SK-N-SH (cell line): ENCODE results near the gene PDCL2. TPM values are rescaled to one million over a fixed set of nuclear protein-coding genes. Genes with fewer than 3 reads are reported as not detected.

Experiments used
- CTCF ChIA-PET: fragments of 300-600, 350-600 bp; formaldehyde crosslinking; extraction: SDS; loops from one replicate; lab custom pipeline; 2021; lab: Yijun Ruan, JAX
- POLR2A ChIA-PET: fragments of 350-600 bp; sonication (Branson Sonifier 250); formaldehyde crosslinking; extraction: SDS; loops from one replicate; lab custom pipeline; 2020; ENCODE audit warnings: antibody characterized with exemption, inconsistent platforms; lab: Yijun Ruan, JAX
- DNase-seq: peaks from one replicate; pipeline ENCODE4 v3.0.0; 2012
- H2AFZ ChIP-seq: fragments of 200-600 bp; sonication (generic); 2 replicates; pipeline ENCODE4 v1.8.1; 2016; ENCODE audit warnings: antibody characterized with exemption, mild to moderate bottlenecking, low read depth
- H3F3A ChIP-seq: fragments of 200-600 bp; sonication (generic); replicated peaks from 2 replicates; pipeline ENCODE3; 2016; ENCODE audit warnings: antibody characterized with exemption, mild to moderate bottlenecking; ENCODE audit not compliant: insufficient read depth
- H3K27ac ChIP-seq, 2 experiments: fragments of 200-500 bp in 1 of 2; fragments of 200-600 bp in 1 of 2; sonication (Bioruptor generic) in 1 of 2; sonication (generic), shearing (Covaris generic) in 1 of 2; 2 replicates each; pipeline versions ENCODE4 v1.5.1 to v1.6.1; 2014 to 2016; ENCODE audit warnings: low read depth in 2 of 2, inconsistent platforms in 1 of 2, low read length in 1 of 2, mild to moderate bottlenecking in 1 of 2, mixed read lengths in 1 of 2
- H3K27me3 ChIP-seq: fragments of 200-600 bp; sonication (generic), shearing (Covaris generic); 2 replicates; pipeline ENCODE4 v1.6.1; 2016; ENCODE audit warnings: mixed run types; ENCODE audit not compliant: insufficient read depth
- H3K36me3 ChIP-seq, 2 experiments: fragments of 200-500 bp in 1 of 2; fragments of 200-600 bp in 1 of 2; sonication (Bioruptor generic) in 1 of 2; sonication (generic) in 1 of 2; replicated peaks in 1 of 2; 2 replicates each; pipeline versions ENCODE3 to v1.5.1; 2014 to 2016; ENCODE audit warnings: low read length in 1 of 2, mild to moderate bottlenecking in 1 of 2; ENCODE audit not compliant: insufficient read depth in 2 of 2, control insufficient read depth in 1 of 2
- H3K4me1 ChIP-seq, 2 experiments: fragments of 200-500 bp in 1 of 2; fragments of 200-600 bp in 1 of 2; sonication (Bioruptor generic) in 1 of 2; sonication (generic), shearing (Covaris generic) in 1 of 2; 2 replicates each; pipeline versions ENCODE4 v1.5.1 to v1.6.1; 2014 to 2016; ENCODE audit warnings: low read depth in 1 of 2, low read length in 1 of 2, mixed run types in 1 of 2; ENCODE audit not compliant: insufficient read depth in 2 of 2, control insufficient read depth in 1 of 2
- H3K4me2 ChIP-seq: fragments of 200-600 bp; sonication (generic), shearing (Covaris generic); 2 replicates; pipeline ENCODE4 v1.6.1; 2017; ENCODE audit warnings: mixed run types
- H3K4me3 ChIP-seq, 2 experiments: fragments of 200-500 bp in 1 of 2; fragments of 200-600 bp in 1 of 2; sonication (Bioruptor generic) in 1 of 2; sonication (generic), shearing (Covaris generic) in 1 of 2; 2 replicates each; pipeline versions ENCODE4 v1.5.1 to v1.8.1; 2014 to 2016; ENCODE audit warnings: low read depth in 2 of 2, inconsistent platforms in 1 of 2, low read length in 1 of 2, mild to moderate bottlenecking in 1 of 2, mixed read lengths in 1 of 2, moderate library complexity in 1 of 2
- H3K79me2 ChIP-seq: fragments of 200-600 bp; sonication (generic); 2 replicates; pipeline ENCODE4 v1.8.1; 2017; ENCODE audit warnings: mild to moderate bottlenecking; ENCODE audit not compliant: insufficient read depth
- H3K9ac ChIP-seq: fragments of 200-600 bp; sonication (generic); 2 replicates; pipeline ENCODE4 v1.6.1; 2017; ENCODE audit warnings: mixed run types
- H3K9me2 ChIP-seq: fragments of 200-600 bp; sonication (generic); 2 replicates; pipeline ENCODE4 v1.6.1; 2017; ENCODE audit warnings: mixed run types
- H3K9me3 ChIP-seq: fragments of 200-600 bp; sonication (generic); 2 replicates; pipeline ENCODE4 v1.6.1; 2017; ENCODE audit warnings: mixed run types, mild to moderate bottlenecking, moderate library complexity
- H4K20me1 ChIP-seq: fragments of 200-600 bp; sonication (generic); 2 replicates; pipeline ENCODE4 v1.6.1; 2017; ENCODE audit warnings: mild to moderate bottlenecking, mixed run types; ENCODE audit not compliant: insufficient read depth
- EP300 ChIP-seq, 2 experiments: IDR thresholded peaks; 2 replicates each; pipeline versions ENCODE4 v1.4.0 to v1.6.1; 2012; ENCODE audit warnings: borderline replicate concordance in 1 of 2, low read depth in 1 of 2, low read length in 1 of 2
- EZH2phosphoT487 ChIP-seq: fragments of 200-600 bp; sonication (generic); IDR thresholded peaks from 2 replicates; pipeline ENCODE4 v1.6.1; 2017; ENCODE audit warnings: low read depth, mixed run types, mild to moderate bottlenecking, antibody characterized with exemption, moderate library complexity, borderline replicate concordance
- FOSL2 ChIP-seq: IDR thresholded peaks from 2 replicates; pipeline ENCODE4 v1.4.0; 2012; ENCODE audit warnings: low read depth, mild to moderate bottlenecking, moderate library complexity, borderline replicate concordance
- FOXJ3 ChIP-seq: sonication (generic); formaldehyde crosslinking; IDR thresholded peaks from 2 replicates; pipeline ENCODE4 v1.5.1; 2020; ENCODE audit warnings: mild to moderate bottlenecking, missing genetic modification reagents
- FOXM1 ChIP-seq: IDR thresholded peaks from 2 replicates; pipeline ENCODE4 v1.4.0; 2012; ENCODE audit warnings: low read depth, mild to moderate bottlenecking
- GABPA ChIP-seq: IDR thresholded peaks from 2 replicates; pipeline ENCODE4 v1.4.0; 2012; ENCODE audit warnings: low read depth, mild to moderate bottlenecking
- MXI1 ChIP-seq: IDR thresholded peaks from 2 replicates; pipeline ENCODE4 v1.6.1; 2012; ENCODE audit warnings: mild to moderate bottlenecking, low read depth, low read length, improper control_type of control experiment
- NFIC ChIP-seq: IDR thresholded peaks from 2 replicates; pipeline ENCODE4 v1.4.0; 2012; ENCODE audit warnings: borderline replicate concordance
- NRF1 ChIP-seq: IDR thresholded peaks from 2 replicates; pipeline ENCODE4 v1.6.1; 2012; ENCODE audit warnings: low read depth, mild to moderate bottlenecking, low read length
- POLR2AphosphoS5 ChIP-seq: IDR thresholded peaks from 2 replicates; pipeline ENCODE4 v1.6.1; 2012; ENCODE audit warnings: low read depth, low read length
- RAD21 ChIP-seq: IDR thresholded peaks from 2 replicates; pipeline ENCODE4 v1.6.1; 2012; ENCODE audit warnings: mild to moderate bottlenecking, low read length
- SIN3A ChIP-seq: IDR thresholded peaks from 2 replicates; pipeline ENCODE4 v1.6.1; 2012; ENCODE audit warnings: low read depth, mild to moderate bottlenecking, low read length, moderate library complexity, borderline replicate concordance
- SMC3 ChIP-seq: IDR thresholded peaks from 2 replicates; pipeline ENCODE4 v1.6.1; 2012; ENCODE audit warnings: low read depth, low read length, improper control_type of control experiment
- TAF1 ChIP-seq: IDR thresholded peaks from 2 replicates; pipeline ENCODE4 v1.6.1; 2012; ENCODE audit warnings: low read depth, mild to moderate bottlenecking, low read length, moderate library complexity, borderline replicate concordance
- polyA plus RNA-seq, 3 experiments: library from polyadenylated mRNA; depleted of rRNA; stranded (reverse); fragments of >200 nt; gene quantifications; 2 replicates each; pipeline ENCODE4 v1.2.3, GENCODE V29; 2012
- TF ChIP-seq, protein P1 (sequence below): IDR thresholded peaks from 2 replicates; pipeline ENCODE4 v1.4.0; 2012; ENCODE audit warnings: low read depth
- TF ChIP-seq, protein P2 (sequence below): IDR thresholded peaks from 2 replicates; pipeline ENCODE4; 2012
- TF ChIP-seq, protein P3 (sequence below): IDR thresholded peaks from 2 replicates; pipeline ENCODE4 v1.4.0; 2012; ENCODE audit warnings: low read depth, borderline replicate concordance
- TF ChIP-seq, protein P4 (sequence below): fragments of 150-350 bp; IDR thresholded peaks from 2 replicates; pipeline ENCODE4 v1.6.1; 2017; ENCODE audit warnings: antibody characterized with exemption, low read length, low read depth, borderline replicate concordance
- TF ChIP-seq, protein P5 (sequence below): fragments of 150-350 bp; IDR thresholded peaks from 2 replicates; pipeline ENCODE4 v1.6.1; 2016; ENCODE audit warnings: mild to moderate bottlenecking, low read depth, low read length

Gene PDCL2
- polyA plus RNA-seq, 1 of the 3 experiments (the other 2 are of a cell fraction) = not detected

DNA sequence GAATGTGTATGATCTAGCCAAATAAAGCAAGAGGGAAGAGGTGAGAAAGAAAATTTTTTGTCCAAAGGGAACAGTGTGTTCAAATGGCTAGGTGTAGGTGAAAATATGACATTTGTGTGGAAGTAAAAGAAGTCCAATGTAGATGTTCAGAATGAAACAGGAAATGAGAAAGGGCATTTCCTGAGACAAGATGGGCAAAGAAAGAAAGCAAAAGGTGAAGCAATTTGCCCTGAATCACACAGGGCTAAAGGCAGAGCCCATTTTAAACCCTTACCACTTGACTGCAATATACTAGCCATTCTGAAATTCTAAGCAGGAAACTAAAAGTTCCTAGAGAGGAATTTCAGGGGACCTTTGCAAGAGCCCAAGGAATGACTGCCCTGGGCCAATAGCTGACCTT is 81.4 kb downstream of the PDCL2 start:
- Histone ChIP-seq H3K9ac (no peak overlapping the region), H3K27ac (no peak overlapping the region), H3K36me3 (peaks cover 0 to 5% of the 10 kb centered on the region in 2 experiments), H3K79me2 (peaks cover 37% of the 10 kb centered on the region; the same call in 1 of the 2 replicates), H3K4me2 (no peak overlapping the region), H3K9me2 (no peaks in the 10 kb centered on the region), H3K4me3 (no peak overlapping the region), H3F3A (peaks cover 24% of the 10 kb centered on the region), H4K20me1 (no peaks in the 10 kb centered on the region), H2AFZ (no peak overlapping the region), H3K4me1 (no peaks in the 10 kb centered on the region; a peak in 1 of 4 replicates), H3K9me3 (no peaks in the 10 kb centered on the region), H3K27me3 (no peaks in the 10 kb centered on the region)
- no peak for TF ChIP-seq GABPA
- no peak for TF ChIP-seq EP300 (IDR thresholded peaks at IDR 0.05; ENCODE audit: borderline replicate concordance in 1 of 2, low read depth in 1 of 2, low read length in 1 of 2)
- no peak for TF ChIP-seq SMC3
- no peak for TF ChIP-seq NFIC
- no peak for TF ChIP-seq EZH2phosphoT487
- no peak for TF ChIP-seq FOSL2
- TF ChIP-seq RAD21 = no peak
- TF ChIP-seq, protein P1, sequence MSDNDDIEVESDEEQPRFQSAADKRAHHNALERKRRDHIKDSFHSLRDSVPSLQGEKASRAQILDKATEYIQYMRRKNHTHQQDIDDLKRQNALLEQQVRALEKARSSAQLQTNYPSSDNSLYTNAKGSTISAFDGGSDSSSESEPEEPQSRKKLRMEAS = no peak
- no peak for TF ChIP-seq SIN3A
- TF ChIP-seq TAF1 = no peak
- TF ChIP-seq, protein P2, sequence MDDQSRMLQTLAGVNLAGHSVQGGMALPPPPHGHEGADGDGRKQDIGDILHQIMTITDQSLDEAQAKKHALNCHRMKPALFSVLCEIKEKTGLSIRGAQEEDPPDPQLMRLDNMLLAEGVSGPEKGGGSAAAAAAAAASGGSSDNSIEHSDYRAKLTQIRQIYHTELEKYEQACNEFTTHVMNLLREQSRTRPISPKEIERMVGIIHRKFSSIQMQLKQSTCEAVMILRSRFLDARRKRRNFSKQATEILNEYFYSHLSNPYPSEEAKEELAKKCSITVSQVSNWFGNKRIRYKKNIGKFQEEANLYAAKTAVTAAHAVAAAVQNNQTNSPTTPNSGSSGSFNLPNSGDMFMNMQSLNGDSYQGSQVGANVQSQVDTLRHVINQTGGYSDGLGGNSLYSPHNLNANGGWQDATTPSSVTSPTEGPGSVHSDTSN = no peak
- TF ChIP-seq MXI1 = no peak
- TF ChIP-seq NRF1 = no peak
- TF ChIP-seq FOXJ3 (CRISPR knock-in tag) = no peak
- TF ChIP-seq FOXM1 = no peak
- TF ChIP-seq, protein P3, sequence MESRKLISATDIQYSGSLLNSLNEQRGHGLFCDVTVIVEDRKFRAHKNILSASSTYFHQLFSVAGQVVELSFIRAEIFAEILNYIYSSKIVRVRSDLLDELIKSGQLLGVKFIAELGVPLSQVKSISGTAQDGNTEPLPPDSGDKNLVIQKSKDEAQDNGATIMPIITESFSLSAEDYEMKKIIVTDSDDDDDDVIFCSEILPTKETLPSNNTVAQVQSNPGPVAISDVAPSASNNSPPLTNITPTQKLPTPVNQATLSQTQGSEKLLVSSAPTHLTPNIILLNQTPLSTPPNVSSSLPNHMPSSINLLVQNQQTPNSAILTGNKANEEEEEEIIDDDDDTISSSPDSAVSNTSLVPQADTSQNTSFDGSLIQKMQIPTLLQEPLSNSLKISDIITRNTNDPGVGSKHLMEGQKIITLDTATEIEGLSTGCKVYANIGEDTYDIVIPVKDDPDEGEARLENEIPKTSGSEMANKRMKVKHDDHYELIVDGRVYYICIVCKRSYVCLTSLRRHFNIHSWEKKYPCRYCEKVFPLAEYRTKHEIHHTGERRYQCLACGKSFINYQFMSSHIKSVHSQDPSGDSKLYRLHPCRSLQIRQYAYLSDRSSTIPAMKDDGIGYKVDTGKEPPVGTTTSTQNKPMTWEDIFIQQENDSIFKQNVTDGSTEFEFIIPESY = no peak
- TF ChIP-seq POLR2AphosphoS5 = no peak
- TF ChIP-seq, protein P4, sequence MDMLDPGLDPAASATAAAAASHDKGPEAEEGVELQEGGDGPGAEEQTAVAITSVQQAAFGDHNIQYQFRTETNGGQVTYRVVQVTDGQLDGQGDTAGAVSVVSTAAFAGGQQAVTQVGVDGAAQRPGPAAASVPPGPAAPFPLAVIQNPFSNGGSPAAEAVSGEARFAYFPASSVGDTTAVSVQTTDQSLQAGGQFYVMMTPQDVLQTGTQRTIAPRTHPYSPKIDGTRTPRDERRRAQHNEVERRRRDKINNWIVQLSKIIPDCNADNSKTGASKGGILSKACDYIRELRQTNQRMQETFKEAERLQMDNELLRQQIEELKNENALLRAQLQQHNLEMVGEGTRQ = no peak
- TF ChIP-seq, protein P5, sequence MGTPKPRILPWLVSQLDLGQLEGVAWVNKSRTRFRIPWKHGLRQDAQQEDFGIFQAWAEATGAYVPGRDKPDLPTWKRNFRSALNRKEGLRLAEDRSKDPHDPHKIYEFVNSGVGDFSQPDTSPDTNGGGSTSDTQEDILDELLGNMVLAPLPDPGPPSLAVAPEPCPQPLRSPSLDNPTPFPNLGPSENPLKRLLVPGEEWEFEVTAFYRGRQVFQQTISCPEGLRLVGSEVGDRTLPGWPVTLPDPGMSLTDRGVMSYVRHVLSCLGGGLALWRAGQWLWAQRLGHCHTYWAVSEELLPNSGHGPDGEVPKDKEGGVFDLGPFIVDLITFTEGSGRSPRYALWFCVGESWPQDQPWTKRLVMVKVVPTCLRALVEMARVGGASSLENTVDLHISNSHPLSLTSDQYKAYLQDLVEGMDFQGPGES = no peak
- POLR2A ChIA-PET = no interaction called here
- CTCF ChIA-PET = no interaction called here
- DNase-seq = no peak
